ENCODE data around the gene ECSIT.

The ECSIT gene

GRCh38 chr19:11549386-11549953 lies 20.5 kb upstream of the ECSIT start:
- no peak for DNase-seq

- DNase-seq = no peak
These were observed 19.2 kb upstream of the ECSIT start for GRCh38 chr19:11547929-11548700.

- no peak for DNase-seq
These were observed 12.3 kb upstream of the ECSIT start for GRCh38 chr19:11541238-11541637.

- DNase-seq = no peak
These were observed 11.7 kb upstream of the ECSIT start for GRCh38 chr19:11540645-11541044.

GRCh38 chr19:11539495-11540365 lies 10.8 kb upstream of the ECSIT start:
- no peak for DNase-seq

- no peak for DNase-seq
These were observed 9.5 kb upstream of the ECSIT start, which contains the start of gene CNN1 for GRCh38 chr19:11538232-11539036. Gene CNN1, plus strand, starts transcription at chr19:11538851. Its CDS starts 77 bp downstream, at chr19:11538928.

GRCh38 chr19:11535792-11536595 lies 7.1 kb upstream of the ECSIT start:
- peak; percentile 65 for DNase-seq

- no peak for DNase-seq
These were observed 6.0 kb upstream of the ECSIT start for GRCh38 chr19:11534948-11535347.

- no peak for DNase-seq
These were observed 5.6 kb upstream of the ECSIT start for GRCh38 chr19:11534538-11534937.

GRCh38 chr19:11530432-11530831 lies 1.5 kb upstream of the ECSIT start:
- peak; percentile 96 for DNase-seq

GRCh38 chr19:11519138-11519537 lies 9.8 kb downstream of the ECSIT start:
- DNase-seq = no peak

- no peak for DNase-seq
These were observed 15.0 kb downstream of the ECSIT start for GRCh38 chr19:11513946-11514345.

- DNase-seq = no peak
These were observed 18.5 kb downstream of the ECSIT start for GRCh38 chr19:11510444-11510843.

- DNase-seq = no peak
These were observed 21.4 kb downstream of the ECSIT start for GRCh38 chr19:11507370-11508078.

GRCh38 chr19:11506967-11507366 lies 22.0 kb downstream of the ECSIT start:
- no peak for DNase-seq

GRCh38 chr19:11506101-11506555 lies 22.8 kb downstream of the ECSIT start:
- DNase-seq = peak; percentile 42

- peak; percentile 92 for DNase-seq
These were observed 23.3 kb downstream of the ECSIT start, which contains the start of gene ZNF653 for GRCh38 chr19:11505504-11506100. Gene ZNF653, minus strand, starts transcription at chr19:11505839. Its CDS starts 53 bp downstream, at chr19:11505786.

- DNase-seq = peak; percentile 96
These were observed 23.9 kb downstream of the ECSIT start for GRCh38 chr19:11505032-11505503.

- DNase-seq = no peak
These were observed 24.4 kb downstream of the ECSIT start for GRCh38 chr19:11504502-11505031.

GRCh38 chr19:11499890-11500420 lies 29.0 kb downstream of the ECSIT start:
- DNase-seq = no peak
